HG02571 (cell line): Measurements from ENCODE around the gene CCDC15.
"Not testable (repeated sequence)": the region's sequence is repeated elsewhere in the genome, so short reads cannot be mapped to it uniquely, and the experiment has no call there.

Experiments
- ATAC-seq: cut with Tn5 transposase; IDR thresholded peaks from one replicate; pipeline ENCODE4 v1.9.1; 2021; ENCODE audit warnings: mild to moderate bottlenecking, moderate library complexity; ENCODE audit not compliant: unreplicated experiment

Gene CCDC15

GRCh38 chr11:124984512-124984854 is 30.5 kb downstream of the CCDC15 start:
- ATAC-seq, result no peak

GRCh38 chr11:124987096-124987495 is 33.1 kb downstream of the CCDC15 start:
- ATAC-seq, result no peak

- ATAC-seq, result no peak
These were observed 34.1 kb downstream of the CCDC15 start for GRCh38 chr11:124988063-124988462.

- no peak for ATAC-seq
These were observed 47.2 kb downstream of the CCDC15 start for GRCh38 chr11:125001079-125001778.

GRCh38 chr11:125001849-125002248 is 47.8 kb downstream of the CCDC15 start:
- ATAC-seq, result no peak

- ATAC-seq, result no peak
These were observed 51.5 kb downstream of the CCDC15 start for GRCh38 chr11:125005491-125005890.

- no peak for ATAC-seq
These were observed 62.4 kb downstream of the CCDC15 start for GRCh38 chr11:125016413-125016812.

- ATAC-seq, result no peak
These were observed 66.3 kb downstream of the CCDC15 start for GRCh38 chr11:125020342-125020741.

- ATAC-seq, result no peak
These were observed 68.5 kb downstream of the CCDC15 start for GRCh38 chr11:125022551-125022950.

GRCh38 chr11:125025968-125026367 is 72.0 kb downstream of the CCDC15 start:
- no peak for ATAC-seq

GRCh38 chr11:125029431-125029830 is 75.4 kb downstream of the CCDC15 start:
- not testable (repeated sequence) for ATAC-seq

GRCh38 chr11:125036933-125037332 is 82.9 kb downstream of the CCDC15 start:
- ATAC-seq, result no peak

GRCh38 chr11:125049164-125049792 is 95.3 kb downstream of the CCDC15 start:
- no peak for ATAC-seq

GRCh38 chr11:125052047-125052446 is 98.0 kb downstream of the CCDC15 start:
- ATAC-seq, result no peak

GRCh38 chr11:125053167-125053566 is 99.2 kb downstream of the CCDC15 start:
- ATAC-seq, result no peak

- no peak for ATAC-seq
These were observed 101.2 kb downstream of the CCDC15 start for GRCh38 chr11:125055107-125055715.

GRCh38 chr11:125056111-125056510 is 102.1 kb downstream of the CCDC15 start:
- not testable (repeated sequence) for ATAC-seq

GRCh38 chr11:125056931-125057692 is 103.1 kb downstream of the CCDC15 start:
- no peak for ATAC-seq

- no peak for ATAC-seq
These were observed 103.7 kb downstream of the CCDC15 start for GRCh38 chr11:125057693-125058016.

GRCh38 chr11:125061281-125061680 is 107.3 kb downstream of the CCDC15 start:
- no peak for ATAC-seq

- ATAC-seq, result peak; percentile 9
These were observed 108.4 kb downstream of the CCDC15 start for GRCh38 chr11:125062218-125062930.
